GM18951 (cell line): Measurements from ENCODE around the gene CSRP1.
"Not testable (repeated sequence)": the region's sequence is repeated elsewhere in the genome, so short reads cannot be mapped to it uniquely, and the experiment has no call there.

Source experiments
- POLR2A ChIP-seq: IDR thresholded peaks from 4 replicates; pipeline ENCODE4 v1.6.1; 2011; ENCODE audit warnings: mild to moderate bottlenecking; ENCODE audit not compliant: insufficient read length, insufficient read depth; ENCODE audit errors: extremely low read depth
- in situ Hi-C: fragments of 300-500 bp; cut with MboI; formaldehyde crosslinking; loops from one replicate; pipeline ENCODE4 v1.12.0; 2022; ENCODE audit warnings: low sequenced_read_pairs, mixed read lengths, inconsistent platforms; ENCODE audit not compliant: unreplicated experiment

Gene CSRP1

GRCh38 chr1:201491896-201492511 lies 14.9 kb downstream of the CSRP1 start:
- no peak for TF ChIP-seq POLR2A
- in situ Hi-C loops, result no loop called here

GRCh38 chr1:201490708-201491131 lies 16.2 kb downstream of the CSRP1 start:
- in situ Hi-C loops, result no loop called here
- TF ChIP-seq POLR2A, result no peak

GRCh38 chr1:201489643-201490261 lies 17.2 kb downstream of the CSRP1 start:
- no peak for TF ChIP-seq POLR2A

GRCh38 chr1:201488830-201489589 lies 17.9 kb downstream of the CSRP1 start:
- in situ Hi-C loops, result no loop called here
- no peak for TF ChIP-seq POLR2A

More at GRCh38 chr1:201489643-201490261, 17.2 kb downstream of the CSRP1 start:
- in situ Hi-C loops, result no loop called here

- in situ Hi-C loops, result no loop called here
- TF ChIP-seq POLR2A, result no peak
These were observed 19.2 kb downstream of the CSRP1 start for GRCh38 chr1:201487742-201488141.

GRCh38 chr1:201486187-201486586 lies 20.7 kb downstream of the CSRP1 start:
- in situ Hi-C loops, result no loop called here
- TF ChIP-seq POLR2A, result no peak

GRCh38 chr1:201485184-201485774 lies 21.6 kb downstream of the CSRP1 start:
- in situ Hi-C loops, result no loop called here

GRCh38 chr1:201483373-201483949 lies 23.5 kb downstream of the CSRP1 start:
- TF ChIP-seq POLR2A, result no peak
- in situ Hi-C loops, result no loop called here

More at GRCh38 chr1:201485184-201485774, 21.6 kb downstream of the CSRP1 start:
- no peak for TF ChIP-seq POLR2A

GRCh38 chr1:201482755-201483154 lies 24.2 kb downstream of the CSRP1 start:
- in situ Hi-C loops, result no loop called here
- TF ChIP-seq POLR2A, result no peak

GRCh38 chr1:201481761-201482493 lies 25.0 kb downstream of the CSRP1 start:
- TF ChIP-seq POLR2A, result no peak
- in situ Hi-C loops, result no loop called here

- TF ChIP-seq POLR2A, result no peak
- in situ Hi-C loops, result no loop called here
These were observed 25.9 kb downstream of the CSRP1 start for GRCh38 chr1:201481004-201481380.

- in situ Hi-C loops, result no loop called here
- peak; percentile 52 for TF ChIP-seq POLR2A
These were observed 26.5 kb downstream of the CSRP1 start for GRCh38 chr1:201480231-201481003.

- in situ Hi-C loops, result no loop called here
- no peak for TF ChIP-seq POLR2A
These were observed 27.7 kb downstream of the CSRP1 start for GRCh38 chr1:201479201-201479730.

- in situ Hi-C loops, result not testable (repeated sequence)
These were observed 28.3 kb downstream of the CSRP1 start for GRCh38 chr1:201478666-201479065.
